GM18511 (cell line): Measurements from ENCODE around the gene ACTR10.
"Not testable (repeated sequence)": the region's sequence is repeated elsewhere in the genome, so short reads cannot be mapped to it uniquely, and the experiment has no call there.

Experiments used
- ATAC-seq: cut with Tn5 transposase; IDR thresholded peaks from one replicate; pipeline ENCODE4 v1.9.1; 2021; ENCODE audit warnings: mild to moderate bottlenecking, moderate library complexity; ENCODE audit not compliant: unreplicated experiment

ACTR10 gene

DNA sequence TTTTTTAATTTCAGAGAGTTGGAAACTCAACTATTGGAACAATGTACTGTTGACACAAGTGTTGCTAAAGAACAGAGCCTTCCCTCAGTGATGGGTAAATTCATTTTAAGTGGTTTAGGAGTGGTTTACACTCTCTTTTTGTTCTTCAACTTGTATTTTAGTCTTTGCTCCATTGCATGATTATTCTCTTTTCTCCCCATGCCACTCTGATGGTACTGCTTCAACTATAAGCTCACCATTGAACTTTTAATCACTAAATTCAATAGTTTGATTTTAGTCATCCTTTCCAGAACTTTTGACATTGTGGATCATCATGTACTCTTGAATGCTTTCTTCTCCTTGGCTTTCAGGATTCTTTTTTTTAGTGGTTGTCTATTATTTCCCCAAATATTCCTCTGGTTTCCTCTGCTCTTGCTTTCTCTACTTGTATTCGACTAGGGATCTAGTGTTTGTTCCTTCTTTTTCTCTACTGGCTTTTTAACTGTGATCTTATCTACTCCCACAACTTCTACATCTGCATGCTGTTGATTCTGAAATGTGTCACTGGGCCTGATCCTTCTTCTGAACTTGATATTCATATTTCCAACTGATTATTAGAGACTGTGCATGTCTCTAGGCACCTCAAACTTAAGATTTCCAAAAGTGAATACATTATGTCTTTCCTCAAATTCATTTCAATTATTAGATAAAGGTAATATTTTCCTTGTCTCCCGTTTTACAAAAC, 15.4 kb downstream of the ACTR10 start:
- ATAC-seq = no peak

DNA sequence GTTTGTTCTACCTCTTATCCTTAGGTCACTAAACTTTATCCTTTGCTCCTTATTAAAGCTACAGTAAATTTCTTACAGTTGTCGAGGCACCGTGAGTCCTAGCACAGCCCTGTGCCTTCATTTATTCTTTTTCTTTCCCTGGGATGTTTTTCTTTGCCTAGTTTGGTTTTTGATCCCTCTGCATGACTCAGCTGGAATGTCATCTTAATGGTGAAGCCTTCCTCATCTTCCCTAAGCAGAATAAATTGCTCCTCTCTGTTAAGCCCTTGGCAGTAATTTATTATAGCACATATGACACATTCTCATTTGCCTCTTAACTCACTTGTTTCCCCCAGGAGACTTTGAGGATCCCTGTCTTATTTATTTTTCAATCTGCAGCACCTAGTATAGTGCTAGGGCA, 16.6 kb downstream of the ACTR10 start:
- ATAC-seq = no peak

GRCh38 chr14:58227096-58227819, 27.3 kb downstream of the ACTR10 start:
- ATAC-seq = no peak

DNA sequence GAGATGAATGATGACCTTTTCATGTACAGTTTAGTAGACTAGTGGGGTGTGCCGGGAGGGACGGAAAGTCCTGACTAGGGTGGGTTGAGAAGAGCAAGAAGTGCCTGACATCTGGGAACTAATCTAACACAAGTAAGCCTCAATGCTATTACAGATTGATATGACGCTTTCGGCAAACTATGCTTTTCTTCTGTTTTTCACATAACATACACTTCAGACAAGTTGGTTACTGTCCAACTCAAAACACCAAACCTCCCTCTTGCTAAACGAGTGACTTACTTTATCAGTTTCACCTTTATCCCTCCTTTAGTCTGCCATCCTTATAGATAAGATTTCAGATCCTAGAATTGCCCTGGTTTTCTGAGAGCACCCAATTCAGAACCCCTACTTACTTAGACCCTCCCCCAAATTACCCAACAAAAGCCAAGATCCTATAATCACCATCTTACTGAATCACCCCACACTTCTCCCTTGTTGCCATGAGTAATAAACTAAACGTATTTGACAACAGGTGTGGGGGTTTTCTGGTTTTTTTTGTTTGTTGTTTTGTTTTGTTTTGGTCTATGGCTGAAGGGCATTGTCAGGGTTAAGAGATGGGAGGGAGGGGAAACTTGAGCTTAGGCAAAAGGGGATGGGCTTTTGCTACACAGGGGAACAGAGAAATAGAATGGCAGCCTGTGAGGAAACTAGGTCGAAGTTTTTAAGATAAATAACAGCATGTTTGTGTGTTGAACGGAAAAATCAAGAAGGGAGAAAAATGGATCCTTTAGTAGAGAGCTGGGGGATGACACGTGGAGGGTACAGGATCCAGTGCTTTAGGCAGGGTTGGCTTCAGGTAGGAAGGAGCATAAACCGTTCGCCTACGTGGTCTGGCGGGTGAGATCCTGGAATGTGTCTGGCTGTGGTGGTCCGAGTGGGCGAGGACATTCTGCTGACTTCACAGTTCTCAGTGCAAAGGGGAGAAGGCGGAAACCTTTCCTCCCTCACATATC, 38.6 kb downstream of the ACTR10 start:
- no peak for ATAC-seq

GRCh38 chr14:58239244-58240195, 39.6 kb downstream of the ACTR10 start:
- no peak for ATAC-seq

DNA sequence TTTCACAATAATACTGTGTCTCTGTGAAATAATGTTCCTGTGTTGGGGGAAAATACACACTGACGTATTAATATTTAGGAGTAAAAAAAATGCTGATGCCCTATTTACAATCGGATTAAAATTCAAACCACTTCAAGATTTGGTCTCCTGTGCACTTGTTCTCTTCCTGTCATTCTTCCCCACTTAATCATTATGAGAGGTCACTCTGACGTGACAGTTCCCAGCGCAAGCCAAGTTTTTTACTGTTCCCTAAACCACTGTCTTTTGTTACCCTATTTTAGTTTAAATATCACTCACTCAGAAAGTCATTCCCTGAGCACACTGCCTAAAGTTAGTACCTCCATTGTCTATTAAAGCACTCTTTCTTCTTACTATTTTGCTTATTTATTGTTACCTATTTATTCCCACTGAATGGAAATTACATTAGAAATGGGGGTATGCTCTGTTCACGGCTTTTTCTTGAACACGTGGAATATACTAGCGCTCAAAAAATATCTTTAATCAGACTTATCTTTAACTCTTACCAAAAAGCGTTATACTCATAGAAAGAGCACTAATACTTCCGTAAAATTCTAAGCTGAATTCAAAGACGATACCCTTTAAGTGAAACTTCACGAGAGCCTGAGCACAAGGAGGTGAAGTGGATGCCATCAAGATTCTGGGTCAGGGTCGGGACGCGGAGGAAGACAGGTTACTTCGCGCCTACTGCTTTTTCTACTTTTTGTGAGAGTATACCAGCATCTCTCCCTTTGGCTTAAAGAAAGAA, 44.0 kb downstream of the ACTR10 start:
- peak; percentile 46 for ATAC-seq

DNA sequence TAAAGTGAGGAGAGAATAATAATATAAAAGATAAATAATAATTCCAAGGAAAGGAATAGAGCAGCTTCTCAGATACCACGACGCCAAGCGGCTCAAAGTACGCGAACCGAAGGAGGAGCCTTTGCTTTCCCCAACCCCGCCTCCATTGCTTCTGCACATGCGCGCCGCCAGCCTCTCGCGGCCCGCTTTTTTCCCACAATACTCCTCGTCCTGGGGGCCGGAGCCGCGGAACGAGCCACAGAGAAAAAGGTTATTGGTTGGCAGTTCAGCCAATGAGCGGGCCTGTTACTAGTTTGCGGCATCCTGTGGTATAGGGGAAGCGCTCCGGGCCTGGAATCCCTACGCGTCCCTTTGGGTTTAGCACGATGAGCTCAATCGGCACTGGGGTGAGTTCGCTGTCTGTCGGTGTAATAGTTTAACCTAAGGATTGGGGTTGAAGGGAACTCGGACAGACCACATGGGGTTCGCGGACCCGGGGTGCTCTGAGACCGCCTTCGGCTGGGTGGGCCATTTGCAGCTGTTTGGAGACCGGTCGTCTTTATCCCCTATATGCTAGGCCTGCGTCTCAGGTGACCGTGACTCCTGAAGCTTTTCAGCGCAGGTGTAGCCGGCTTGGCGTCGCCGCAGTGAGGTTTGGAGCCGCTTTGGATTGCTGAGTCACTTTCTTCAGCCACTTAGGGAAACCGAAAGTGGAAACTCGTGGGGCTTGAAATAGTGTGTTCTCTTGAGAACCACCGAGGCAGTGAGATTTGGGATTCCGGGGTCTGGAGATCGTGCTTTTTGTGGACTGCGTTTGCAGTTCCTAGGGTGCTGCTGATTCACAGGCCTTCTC, 44.8 kb downstream of the ACTR10 start, which contains the start of gene PSMA3:
PSMA3 (plus strand) TSS at position 288 of the 832 bp plus-strand sequence; CDS start at position 366, 78 bp downstream.
- peak; percentile 93 for ATAC-seq

DNA sequence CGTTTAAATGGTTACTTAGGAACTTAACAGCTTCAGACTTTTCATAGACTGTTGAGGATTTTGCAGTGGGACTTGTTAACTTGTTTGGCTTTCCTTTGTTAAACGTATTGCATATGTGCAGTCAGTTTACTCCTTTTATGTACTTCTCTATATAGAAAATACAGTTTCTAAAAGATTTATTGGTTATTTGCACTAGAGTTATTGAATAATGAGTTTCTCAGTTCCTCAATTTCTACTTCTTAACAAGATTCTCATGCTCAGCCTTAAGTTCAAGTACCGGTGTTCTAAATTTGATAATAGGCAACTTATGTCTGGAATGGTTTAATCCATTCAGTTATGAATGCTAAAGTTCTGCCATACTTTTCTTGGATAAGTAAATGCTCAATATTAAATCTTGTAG, 45.6 kb downstream of the ACTR10 start:
- ATAC-seq = no peak

- no peak for ATAC-seq
Measured at GRCh38 chr14:58249611-58250010, 49.7 kb downstream of the ACTR10 start.

- no peak for ATAC-seq
Measured at GRCh38 chr14:58258156-58258555, 58.2 kb downstream of the ACTR10 start.

DNA sequence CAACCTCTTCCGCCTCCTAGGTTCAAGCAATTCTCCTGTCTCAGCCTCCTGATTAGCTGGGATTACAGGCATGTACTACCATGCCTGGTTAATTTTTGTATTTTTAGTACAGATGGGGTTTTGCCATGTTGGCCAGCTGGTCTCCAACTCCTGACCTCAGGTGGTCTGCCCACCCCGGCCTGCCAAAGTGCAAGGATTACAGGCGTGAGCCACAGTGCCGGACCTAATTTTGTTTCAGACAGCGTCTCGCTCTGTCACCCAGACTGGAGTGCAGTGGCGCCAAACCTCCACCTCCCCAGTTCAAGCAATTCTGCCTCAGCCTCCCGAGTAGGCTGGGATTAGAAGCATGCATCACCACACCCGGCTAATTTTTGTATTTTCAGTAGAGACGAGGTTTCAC, 62.1 kb downstream of the ACTR10 start:
- ATAC-seq = not testable (repeated sequence)

DNA sequence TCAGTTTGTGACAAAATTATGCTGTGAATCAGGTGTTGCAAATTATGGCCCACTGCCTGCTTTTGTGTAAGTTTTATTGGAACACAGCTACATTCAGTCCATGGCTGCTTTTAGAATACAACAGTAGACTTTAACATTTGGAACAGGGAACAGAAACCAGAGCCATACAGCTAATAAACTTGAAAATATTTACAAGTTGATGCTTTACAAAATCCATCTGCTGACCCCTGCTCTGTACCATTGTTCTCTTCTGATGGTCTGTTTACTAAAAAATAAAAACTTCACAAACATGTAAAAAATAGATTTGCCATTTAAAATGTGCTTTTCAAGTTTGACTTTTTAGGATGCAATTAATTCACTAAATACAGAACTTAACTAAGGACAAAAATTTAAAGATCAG, 65.5 kb downstream of the ACTR10 start:
- ATAC-seq = no peak

GRCh38 chr14:58270628-58271027, 70.7 kb downstream of the ACTR10 start:
- ATAC-seq = no peak

DNA sequence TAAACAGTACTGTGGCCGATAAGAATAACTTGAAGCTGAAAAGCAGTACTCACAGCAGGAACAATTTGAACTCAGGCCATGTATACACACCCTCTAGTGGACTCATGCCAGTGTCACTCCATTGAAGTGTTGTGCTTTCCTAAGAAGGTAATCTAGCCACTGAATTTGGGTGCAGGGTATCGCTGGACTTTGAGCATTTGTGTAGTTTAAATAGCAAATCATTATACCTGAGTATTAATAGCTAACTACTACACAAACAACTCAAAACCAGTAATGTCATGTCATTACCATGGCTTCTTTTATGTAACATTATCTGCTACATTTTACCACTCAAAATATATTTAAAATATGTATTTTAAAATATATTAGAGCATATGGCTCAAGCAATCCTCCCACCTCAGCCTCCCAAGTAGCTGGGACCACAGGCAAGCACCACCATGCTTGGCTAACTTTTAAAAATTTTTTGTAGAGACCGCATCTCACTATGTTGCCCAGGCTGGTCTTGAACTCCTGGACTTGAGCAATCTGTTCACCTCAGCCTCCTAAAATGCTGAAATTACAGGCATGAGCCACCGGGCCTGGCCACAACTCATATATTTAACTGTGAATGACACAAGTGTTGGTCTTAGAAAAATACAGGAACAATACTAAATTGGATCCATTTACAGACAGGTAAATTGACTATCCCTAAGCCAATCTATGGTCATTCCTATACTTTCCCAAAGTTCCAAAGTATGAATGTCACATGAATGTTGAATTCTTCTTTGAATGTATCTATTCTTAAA, 72.8 kb downstream of the ACTR10 start:
- ATAC-seq = no peak

DNA sequence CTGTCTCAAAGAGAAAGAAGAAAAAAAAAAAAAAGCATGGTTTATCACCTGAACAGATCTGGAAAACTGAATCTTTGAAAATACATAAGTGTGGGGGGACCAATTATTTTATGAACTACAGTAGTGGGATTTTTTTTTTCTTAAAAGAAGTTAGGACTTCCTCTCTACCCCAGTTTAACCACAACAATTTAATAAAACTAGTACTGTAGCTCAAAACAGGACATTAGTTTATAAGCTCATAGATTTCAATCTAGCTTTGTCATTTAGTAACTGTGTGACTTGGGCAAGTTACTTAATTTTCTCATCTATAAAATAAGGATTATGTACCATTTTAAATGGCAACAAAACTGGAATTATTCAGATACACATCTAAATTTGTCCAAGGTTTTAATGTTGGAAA, 74.9 kb downstream of the ACTR10 start:
- ATAC-seq = no peak

- ATAC-seq = no peak
Measured at GRCh38 chr14:58275527-58276190, 75.7 kb downstream of the ACTR10 start.

DNA sequence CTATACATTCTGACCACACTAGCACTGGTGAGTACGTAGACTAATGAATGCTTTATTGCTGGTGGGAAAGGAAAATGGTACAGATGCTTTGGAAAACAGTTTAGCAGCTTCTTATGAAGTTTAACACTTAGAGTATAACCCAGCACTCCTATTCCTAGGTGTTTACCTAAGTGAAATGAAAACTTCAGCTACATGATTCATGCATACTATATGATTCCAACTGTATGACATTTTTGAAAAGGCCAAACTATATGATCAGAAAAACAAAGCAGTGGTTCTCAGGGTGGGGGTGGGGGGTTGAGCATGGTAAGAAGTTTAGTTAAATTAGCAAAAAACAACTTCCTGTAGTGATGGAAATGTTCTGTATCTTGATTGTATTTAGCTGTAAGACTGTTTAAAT, 76.3 kb downstream of the ACTR10 start:
- ATAC-seq = no peak
